Mucosa of descending colon (tissue), 3 donors: Measurements from ENCODE around the gene EID2B. TPM values are rescaled to one million over a fixed set of nuclear protein-coding genes. Genes with fewer than 3 reads are reported as not detected.

Source experiments
- ATAC-seq: fragments of 200-7000 bp; cut with Tn5 transposase; one replicate; pipeline ENCODE4 v1.9.1; 2020; ENCODE audit warnings: mild to moderate bottlenecking, moderate library complexity
- DNase-seq, 3 donors: peaks; one replicate each; pipeline ENCODE4 v3.0.0-alpha.2; 2020
- H3K36me3 ChIP-seq: fragments of 200-600 bp; one replicate; pipeline ENCODE4 v1.8.0; 2021; ENCODE audit warnings: low read depth, mild to moderate bottlenecking
- H3K4me1 ChIP-seq: fragments of 200-600 bp; one replicate; pipeline ENCODE4 v1.8.0; 2021; ENCODE audit warnings: low read depth, mild to moderate bottlenecking
- H3K4me3 ChIP-seq: fragments of 200-600 bp; one replicate; pipeline ENCODE4 v1.8.0; 2021; ENCODE audit warnings: mild to moderate bottlenecking
- H3K9me3 ChIP-seq: fragments of 200-600 bp; one replicate; pipeline ENCODE4 v1.8.0; 2021; ENCODE audit warnings: mild to moderate bottlenecking
- CTCF ChIP-seq: fragments of 200-600 bp; IDR thresholded peaks from one replicate; pipeline ENCODE4 v1.8.0; 2022; ENCODE audit warnings: antibody characterized with exemption, mild to moderate bottlenecking
- intact Hi-C, 2 donors: fragments of 100-400 bp; cut with DNase I in 1 of 2; cut with micrococcal nuclease in 1 of 2; formaldehyde crosslinking; loops; one replicate each; pipeline versions ENCODE4 v1.11.0 to v1.11.1; 2022; cut with DNase I, micrococcal nuclease
- total RNA-seq, 3 donors: library from RNA; stranded (reverse); fragmentation: NEBNext Ultra II Directional in 2 of 3; extraction: Animal tissue kit (Norgen Biotek cat#: 25700) in 2 of 3; gene quantifications; one replicate each; pipeline versions ENCODE4 v1.2.1 to v1.2.4, GENCODE V29; 2021 to 2023
- donor health status: DM: no; HTN: no; CAD: no; lungs with moderate emphysema.
- donor health status: DM: no; HTN: no; CAD: no.
- donor health status: DM: no; HTN: yes; CAD: no.

The EID2B gene
- total RNA-seq, 3 donors from 2014 or later, result 0.20 to 4.2 (median 0.72) TPM

DNA sequence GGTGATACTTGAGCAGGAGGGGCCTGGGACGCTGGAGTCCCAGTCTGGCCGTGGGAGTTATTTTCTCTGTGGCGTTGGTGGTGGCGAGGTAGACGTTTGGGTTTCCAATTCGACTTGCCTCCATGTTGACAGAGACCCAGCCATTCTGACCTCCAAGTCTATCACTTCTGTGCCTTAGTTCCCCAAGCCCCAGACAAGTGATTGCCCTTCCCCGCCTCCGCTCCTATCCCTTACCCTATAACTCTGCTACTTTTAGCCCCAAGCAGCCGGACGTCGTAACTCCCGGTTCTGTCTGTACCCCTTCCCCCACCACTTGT, 51.5 kb downstream of the EID2B start:
- Histone ChIP-seq H3K4me1 (peaks cover 10% of the 10 kb centered on the region), H3K4me3 (peak overlapping the region; percentile 88), H3K36me3 (no peaks in the 10 kb centered on the region), H3K9me3 (no peaks in the 10 kb centered on the region)
- no peak for TF ChIP-seq CTCF
- DNase-seq, result no peak
- intact Hi-C loops, result no loop called here
- ATAC-seq, result peak; percentile 2

Other genes starting within 250 kb of the EID2B start
- gene IFNL1, start 236.4 kb downstream of the EID2B start, total RNA-seq, result not detected
- gene LRFN1, start 212.0 kb downstream of the EID2B start, total RNA-seq, result 1 to 10 TPM in 1 of 3 donors, under 1 TPM in 2; 0.34 to 2.3 (median 0.52) TPM
- gene GMFG, start 196.8 kb downstream of the EID2B start, total RNA-seq, result 10 to 100 TPM; 10.3 to 23.8 (median 14.1) TPM
- 10 to 100 TPM; 55.1 to 91.5 (median 67.4) TPM for gene SAMD4B, start 190.4 kb downstream of the EID2B start, total RNA-seq
- gene PAF1, start 141.7 kb downstream of the EID2B start, total RNA-seq, result 10 to 100 TPM; 28.1 to 44.8 (median 32.3) TPM
- 10 to 100 TPM; 28.4 to 31.2 (median 28.8) TPM for gene MED29, start 141.5 kb downstream of the EID2B start, total RNA-seq
- gene ZFP36, start 126.0 kb downstream of the EID2B start, total RNA-seq, result 100 to 1,000 TPM; 200 to 236 (median 235) TPM
- 10 to 100 TPM in 2 of 3 donors, 1 to 10 TPM in 1; 6.5 to 26.7 (median 17.9) TPM for gene PLEKHG2, start 120.2 kb downstream of the EID2B start, total RNA-seq
- 1,000 to 10,000 TPM; 1,270 to 1,804 (median 1,507) TPM for gene RPS16, start 96.9 kb downstream of the EID2B start, total RNA-seq
- 100 to 1,000 TPM; 101 to 122 (median 102) TPM for gene SUPT5H, start 87.3 kb downstream of the EID2B start, total RNA-seq
- 10 to 100 TPM; 52.6 to 57.9 (median 57.7) TPM for gene TIMM50, start 52.0 kb downstream of the EID2B start, total RNA-seq
- not detected for gene DLL3, start 33.9 kb downstream of the EID2B start, total RNA-seq
- gene SELENOV, start 17.7 kb downstream of the EID2B start, total RNA-seq, result not detected
- 10 to 100 TPM in 1 of 3 donors, 1 to 10 TPM in 2; 7.0 to 14.7 (median 9.6) TPM for gene EID2, start 7.3 kb upstream of the EID2B start, total RNA-seq
- gene LGALS13, start 69.7 kb upstream of the EID2B start, total RNA-seq, result not detected
- gene LGALS16, start 123.1 kb upstream of the EID2B start, total RNA-seq, result not detected
- not detected for gene LGALS14, start 171.6 kb upstream of the EID2B start, total RNA-seq
- gene CLC, start 205.2 kb upstream of the EID2B start, total RNA-seq, result 1 to 10 TPM in 1 of 3 donors, not detected in 2; 1.2 TPM
- not detected for gene LEUTX, start 246.0 kb upstream of the EID2B start, total RNA-seq